OCI-LY7 (cell line): Measurements from ENCODE around the gene MRPL41. TPM values are rescaled to one million over a fixed set of nuclear protein-coding genes. Genes with fewer than 3 reads are reported as not detected.
"Not testable (repeated sequence)": the region's sequence is repeated elsewhere in the genome, so short reads cannot be mapped to it uniquely, and the experiment has no call there.

Source experiments
- BruUV-seq: library from RNA; stranded (reverse); fragments of 400-500 nt; replicated peaks from 2 replicates; lab custom pipeline; 2021; lab: Mats Ljungman, UMichigan
- CTCF ChIA-PET: fragments of 300-600 bp; sonication (Branson Sonifier 250); formaldehyde crosslinking; loops from one replicate; lab custom pipeline; 2022; ENCODE audit warnings: antibody characterized with exemption; ENCODE audit not compliant: unreplicated experiment; lab: Charles Lee
- POLR2A ChIA-PET: fragments of 300-600 bp; sonication (Branson Sonifier 250); formaldehyde crosslinking; loops from one replicate; lab custom pipeline; 2022; ENCODE audit warnings: antibody characterized with exemption; lab: Charles Lee
- DNase-seq: peaks from one replicate; pipeline ENCODE4 v3.0.0-alpha.2; 2015; ENCODE audit warnings: low spot score
- H2AFZ ChIP-seq: fragments of 200-600 bp; sonication (generic), shearing (Covaris generic); 2 replicates; pipeline ENCODE4 v1.6.1; 2014; ENCODE audit warnings: mild to moderate bottlenecking, antibody characterized with exemption, low read length, moderate library complexity
- H3K27ac ChIP-seq: fragments of 200-600 bp; sonication (generic); 2 replicates; pipeline ENCODE4 v1.5.1; 2014; ENCODE audit warnings: mixed run types, low read depth, mild to moderate bottlenecking, moderate library complexity, low read length, inconsistent platforms; ENCODE audit not compliant: poor library complexity, severe bottlenecking
- H3K36me3 ChIP-seq: fragments of 200-600 bp; sonication (generic); 2 replicates; pipeline ENCODE4 v1.6.1; 2014; ENCODE audit warnings: mild to moderate bottlenecking, antibody characterized with exemption, low read length, moderate library complexity, mixed read lengths; ENCODE audit not compliant: insufficient read depth
- H3K4me1 ChIP-seq: fragments of 200-600 bp; sonication (generic); 2 replicates; pipeline ENCODE4 v1.5.1; 2014; ENCODE audit warnings: mild to moderate bottlenecking, low read length; ENCODE audit not compliant: insufficient read depth, poor library complexity, severe bottlenecking
- H3K4me2 ChIP-seq: fragments of 200-600 bp; sonication (generic); 2 replicates; pipeline ENCODE4 v1.6.1; 2014; ENCODE audit warnings: mild to moderate bottlenecking, low read length
- H3K4me3 ChIP-seq: fragments of 200-600 bp; sonication (generic); 2 replicates; pipeline ENCODE4 v1.5.1; 2014; ENCODE audit warnings: mild to moderate bottlenecking, low read depth, low read length; ENCODE audit not compliant: poor library complexity, severe bottlenecking
- H3K79me2 ChIP-seq: fragments of 200-600 bp; sonication (generic); 2 replicates; pipeline ENCODE4 v1.6.1; 2016; ENCODE audit warnings: low read depth, mild to moderate bottlenecking, low read length, moderate library complexity, mixed read lengths; ENCODE audit not compliant: insufficient read depth
- H3K9me2 ChIP-seq: fragments of 200-600 bp; sonication (generic); 2 replicates; pipeline ENCODE4 v1.6.1; 2016; ENCODE audit warnings: mild to moderate bottlenecking, low read length, mixed read lengths; ENCODE audit not compliant: insufficient read depth
- H3K9me3 ChIP-seq: fragments of 200-600 bp; sonication (generic); 2 replicates; pipeline ENCODE4 v1.6.1; 2014; ENCODE audit warnings: mild to moderate bottlenecking, mixed run types, low read length, mixed read lengths
- H4K20me1 ChIP-seq: fragments of 200-600 bp; sonication (generic); 2 replicates; pipeline ENCODE4 v1.6.1; 2014; ENCODE audit warnings: mild to moderate bottlenecking, antibody characterized with exemption, low read length, moderate library complexity, mixed read lengths; ENCODE audit not compliant: insufficient read depth
- EZH2phosphoT487 ChIP-seq: fragments of 200-600 bp; sonication (generic); IDR thresholded peaks from 2 replicates; pipeline ENCODE4 v1.6.1; 2018; ENCODE audit warnings: low read depth, borderline replicate concordance, mild to moderate bottlenecking, mixed run types, antibody characterized with exemption, low read length, moderate library complexity, mixed read lengths
- intact Hi-C: fragments of 100-400 bp; cut with micrococcal nuclease; formaldehyde crosslinking; loops from one replicate; pipeline ENCODE4 v1.10.0; 2022; ENCODE audit not compliant: unreplicated experiment
- total RNA-seq, 2 experiments: library from RNA; depleted of rRNA in 1 of 2; stranded (reverse); fragments of >200 nt in 1 of 2; shearing (Covaris generic) in 1 of 2; gene quantifications; 2 replicates each; pipeline ENCODE4 v1.2.3, GENCODE V29; 2014 to 2022
- TF ChIP-seq, protein P1 (sequence below): fragments of 200-600 bp; sonication (generic); conservative IDR thresholded peaks from 2 replicates; pipeline ENCODE4 v1.5.1; 2014; ENCODE audit warnings: mild to moderate bottlenecking, antibody characterized with exemption, low read length, moderate library complexity, mixed read lengths

The MRPL41 gene
- total RNA-seq, 2 experiments from 2014 or later = 26.4 to 34.8 TPM

GRCh38 chr9:137516144-137516917 is 35.3 kb upstream of the MRPL41 start:
- DNase-seq = no peak
- H3K4me2 ChIP-seq = no peak overlapping the region
- POLR2A ChIA-PET = no interaction called here
- H3K9me3 ChIP-seq = no peaks in the 10 kb centered on the region
- no peaks in the 10 kb centered on the region for H3K79me2 ChIP-seq
- CTCF ChIA-PET = no interaction called here
- no peak overlapping the region for H2AFZ ChIP-seq
- no peaks in the 10 kb centered on the region for H3K9me2 ChIP-seq
- no peak overlapping the region for H3K27ac ChIP-seq
- H4K20me1 ChIP-seq = no peaks in the 10 kb centered on the region
- BruUV-seq = no TSS peak
- H3K4me1 ChIP-seq = no peaks in the 10 kb centered on the region
- intact Hi-C loops = no loop called here
- H3K4me3 ChIP-seq = no peak overlapping the region
- TF ChIP-seq, protein P1, sequence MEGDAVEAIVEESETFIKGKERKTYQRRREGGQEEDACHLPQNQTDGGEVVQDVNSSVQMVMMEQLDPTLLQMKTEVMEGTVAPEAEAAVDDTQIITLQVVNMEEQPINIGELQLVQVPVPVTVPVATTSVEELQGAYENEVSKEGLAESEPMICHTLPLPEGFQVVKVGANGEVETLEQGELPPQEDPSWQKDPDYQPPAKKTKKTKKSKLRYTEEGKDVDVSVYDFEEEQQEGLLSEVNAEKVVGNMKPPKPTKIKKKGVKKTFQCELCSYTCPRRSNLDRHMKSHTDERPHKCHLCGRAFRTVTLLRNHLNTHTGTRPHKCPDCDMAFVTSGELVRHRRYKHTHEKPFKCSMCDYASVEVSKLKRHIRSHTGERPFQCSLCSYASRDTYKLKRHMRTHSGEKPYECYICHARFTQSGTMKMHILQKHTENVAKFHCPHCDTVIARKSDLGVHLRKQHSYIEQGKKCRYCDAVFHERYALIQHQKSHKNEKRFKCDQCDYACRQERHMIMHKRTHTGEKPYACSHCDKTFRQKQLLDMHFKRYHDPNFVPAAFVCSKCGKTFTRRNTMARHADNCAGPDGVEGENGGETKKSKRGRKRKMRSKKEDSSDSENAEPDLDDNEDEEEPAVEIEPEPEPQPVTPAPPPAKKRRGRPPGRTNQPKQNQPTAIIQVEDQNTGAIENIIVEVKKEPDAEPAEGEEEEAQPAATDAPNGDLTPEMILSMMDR = no peak
- TF ChIP-seq EZH2phosphoT487 = no peak
- H3K36me3 ChIP-seq = no peaks in the 10 kb centered on the region

GRCh38 chr9:137518661-137519459 is 32.8 kb upstream of the MRPL41 start:
- H3K9me3 ChIP-seq, H3K4me3 ChIP-seq, intact Hi-C loops, H2AFZ ChIP-seq, H3K4me1 ChIP-seq, BruUV-seq, H4K20me1 ChIP-seq, POLR2A ChIA-PET, H3K4me2 ChIP-seq, CTCF ChIA-PET, H3K79me2 ChIP-seq, H3K36me3 ChIP-seq, H3K9me2 ChIP-seq, DNase-seq, H3K27ac ChIP-seq: not testable (repeated sequence)

DNA sequence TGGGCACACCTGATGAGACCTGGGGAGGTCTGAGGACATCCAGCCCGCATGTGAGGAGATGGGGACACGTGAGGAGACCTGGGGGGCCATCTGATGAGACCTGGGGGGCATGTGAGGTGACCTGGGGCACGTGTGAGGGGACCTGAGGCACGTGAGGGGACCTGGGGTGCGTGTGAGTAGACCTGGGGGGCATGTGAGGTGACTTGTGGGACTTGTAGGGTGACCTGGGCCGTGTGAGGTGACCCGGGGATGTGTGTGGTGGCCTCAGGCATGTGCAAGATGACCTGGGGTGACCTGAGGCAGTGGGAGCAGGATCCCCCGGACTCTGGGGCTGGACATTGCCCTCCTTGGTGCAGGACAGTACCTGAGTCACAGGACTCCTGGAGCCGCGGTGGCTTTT is 32.1 kb upstream of the MRPL41 start:
- BruUV-seq = no TSS peak
- ChIA-PET POLR2A (no interaction called here), CTCF (no interaction called here)
- no peak for DNase-seq
- Histone ChIP-seq H3K27ac (no peak overlapping the region), H2AFZ (no peak overlapping the region), H3K9me2 (no peaks in the 10 kb centered on the region), H3K79me2 (no peaks in the 10 kb centered on the region), H3K36me3 (no peaks in the 10 kb centered on the region), H4K20me1 (no peaks in the 10 kb centered on the region), H3K4me1 (no peaks in the 10 kb centered on the region), H3K4me3 (no peak overlapping the region), H3K4me2 (no peak overlapping the region), H3K9me3 (no peaks in the 10 kb centered on the region)
- intact Hi-C loops = no loop called here
- TF ChIP-seq, protein P1 = no peak
- no peak for TF ChIP-seq EZH2phosphoT487
